Adrenal gland (tissue), 12 donors: ENCODE measurements around the gene ST6GALNAC3. TPM values are rescaled to one million over a fixed set of nuclear protein-coding genes. Genes with fewer than 3 reads are reported as not detected.

Experiments
- DNase-seq, 7 donors: peaks; one replicate each; pipeline ENCODE4 v3.0.0-alpha.2; 2019 to 2020
- H3K27ac ChIP-seq, 5 donors: fragments of 200-600 bp; sonication (generic) in 4 of 5; 1 replicate in 3 of 5; 2 replicates in 2 of 5; pipeline versions ENCODE4 v1.5.1 to v1.8.0; 2016 to 2020; ENCODE audit warnings: mild to moderate bottlenecking in 1 of 5
- H3K27me3 ChIP-seq: fragments of 200-600 bp; 2 replicates; pipeline ENCODE4 v1.8.0; 2021
- H3K36me3 ChIP-seq, 2 donors: fragments of 200-600 bp; replicated peaks in 1 of 2; 1 replicate in 1 of 2; 2 replicates in 1 of 2; pipeline versions ENCODE4 v1.5.1 to v1.8.0; 2018 to 2022
- H3K4me1 ChIP-seq, 2 donors: fragments of 200-600 bp; replicated peaks in 1 of 2; 1 replicate in 1 of 2; 2 replicates in 1 of 2; pipeline versions ENCODE4 v1.5.1 to v1.8.0; 2018 to 2021
- H3K4me3 ChIP-seq, 4 donors: fragments of 200-600 bp; sonication (generic) in 3 of 4; one replicate each; pipeline ENCODE4 v1.5.1; 2016 to 2018
- H3K9me3 ChIP-seq, 3 donors: fragments of 200-600 bp; sonication (generic) in 1 of 3; replicated peaks in 1 of 3; 1 replicate in 2 of 3; 2 replicates in 1 of 3; pipeline versions ENCODE4 v1.5.1 to v1.8.0; 2016 to 2021
- CTCF ChIP-seq, 6 experiments: fragments of 450-650 bp in 4 of 6; fragments of 200-600 bp in 2 of 6; sonication (generic) in 1 of 6; IDR thresholded peaks; 1 replicate in 5 of 6; 2 replicates in 1 of 6; pipeline versions ENCODE4 v1.5.1 to v1.8.0; 2016 to 2021; ENCODE audit warnings: antibody characterized with exemption in 6 of 6, mild to moderate bottlenecking in 2 of 6, moderate library complexity in 1 of 6
- POLR2A ChIP-seq, 2 donors: fragments of 450-650 bp; IDR thresholded peaks; one replicate each; pipeline ENCODE4 v1.6.1; 2017; ENCODE audit warnings: antibody characterized with exemption in 2 of 2, mild to moderate bottlenecking in 2 of 2, moderate library complexity in 1 of 2
- WGBS, 4 donors: extraction: QIAGEN DNeasy Blood & Tissue Kit in 2 of 4; methylation state at CpG; one replicate each; pipeline versions ENCODE4 v1.1.5 to v1.1.7; 2013 to 2017; 5-methylcytosine and 5-hydroxymethylcytosine counted together
- intact Hi-C, 2 donors: fragments of 100-400 bp; cut with DNase I; formaldehyde crosslinking; loops; one replicate each; pipeline versions ENCODE4 v1.14.1 to v1.15.0; 2022 to 2023
- polyA plus RNA-seq, 3 donors: library from polyadenylated mRNA; stranded (reverse); fragments of 200-250 nt in 2 of 3; fragments of 350-450 nt in 1 of 3; fragmentation: Illumina TruSeq in 1 of 3; extraction: RNeasy Lipid Tissue Mini Kit (QIAGEN cat#74804) in 1 of 3; gene quantifications; one replicate each; pipeline ENCODE4 v1.2.3, GENCODE V29; 2013 to 2014
- total RNA-seq, 9 donors: library from RNA; depleted of rRNA in 4 of 9; stranded (reverse); fragments of >200 nt in 4 of 9; fragments of 120-200 nt in 1 of 9; fragmentation: NEBNext Ultra II Directional in 1 of 9; extraction: Animal tissue kit (Norgen Biotek cat#: 25700) in 1 of 9; gene quantifications; one replicate each; pipeline versions ENCODE4 v1.1.0 to v1.2.4, GENCODE V29; 2013 to 2023
- donor health status: healthy with polysubstance abuse.
- donor health status: Bipolar disorder and iron deficiency.
- donor health status: DM: yes; HTN: yes; CAD: no.
- donor health status: DM: no; HTN: no; CAD: no.
- donor health status: DM: no; HTN: no; CAD: no.
- donor health status: DM: yes; HTN: yes; CAD: no.

Gene ST6GALNAC3
- total and polyA plus RNA-seq, 12 donors = 1.4 to 11.5 (median 5.9) TPM

- no peaks in the 10 kb centered on the region for H3K9me3 ChIP-seq
- no peak overlapping the region for H3K4me3 ChIP-seq
- no peaks in the 10 kb centered on the region for H3K36me3 ChIP-seq
- 81 to 88% (median 84%) methylated on average over 2 of the region's 2 CpGs for WGBS, 4 donors
- H3K27me3 ChIP-seq = no peaks in the 10 kb centered on the region
- intact Hi-C loops = loop anchor here in 1 of 2 donors (10.0 kb wide), 1 partner anchor 986 kb away; no protein-coding TSS in a partner anchor
- no peaks in the 10 kb centered on the region for H3K4me1 ChIP-seq
- TF ChIP-seq POLR2A (IDR thresholded peaks at IDR 0.05) = no peak
- TF ChIP-seq CTCF (IDR thresholded peaks at IDR 0.05) = no peak
- H3K27ac ChIP-seq = no peak overlapping the region
- no peak for DNase-seq
These were observed 73.9 kb downstream of the ST6GALNAC3 start for GRCh38 chr1:76148460-76148859.

GRCh38 chr1:76153841-76154205 lies 79.3 kb downstream of the ST6GALNAC3 start:
- DNase-seq = peak in 1 of 7 donors; percentile 24
- 52 to 77% (median 58%) methylated on average over 7 to 8 of the region's 8 CpGs for WGBS, 4 donors
- no peak overlapping the region for H3K27ac ChIP-seq
- intact Hi-C loops = loop anchor here in 1 of 2 donors (5.0 kb wide), 1 partner anchor 693 kb away; no protein-coding TSS in a partner anchor
- no peak for TF ChIP-seq CTCF (IDR thresholded peaks at IDR 0.05)
- no peak for TF ChIP-seq POLR2A (IDR thresholded peaks at IDR 0.05)
- H3K4me1 ChIP-seq = peaks cover 5 to 8% of the 10 kb centered on the region in 2 donors
- no peaks in the 10 kb centered on the region for H3K9me3 ChIP-seq
- H3K4me3 ChIP-seq = no peak overlapping the region
- H3K36me3 ChIP-seq = no peaks in the 10 kb centered on the region
- no peaks in the 10 kb centered on the region for H3K27me3 ChIP-seq

GRCh38 chr1:76154206-76154956 lies 79.8 kb downstream of the ST6GALNAC3 start:
- H3K36me3 ChIP-seq = no peaks in the 10 kb centered on the region
- H3K27ac ChIP-seq = peak overlapping the region in 1 of 5 donors; percentile 33
- peaks cover 5 to 8% of the 10 kb centered on the region in 2 donors for H3K4me1 ChIP-seq
- H3K27me3 ChIP-seq = no peaks in the 10 kb centered on the region
- peak; percentile 68 to 92 (median 78) for DNase-seq
- 8 to 15% (median 10%) methylated on average over 15 to 17 of the region's 17 CpGs for WGBS, 4 donors
- intact Hi-C loops = loop anchor here in 1 of 2 donors (5.0 kb wide), 1 partner anchor 693 kb away; no protein-coding TSS in a partner anchor
- peak; percentile 85 to 97 (median 90) for TF ChIP-seq CTCF (IDR thresholded peaks at IDR 0.05)
- no peak for TF ChIP-seq POLR2A (IDR thresholded peaks at IDR 0.05)
- H3K4me3 ChIP-seq = peak overlapping the region in 3 of 4 donors; percentile 33 to 51 (median 40)
- H3K9me3 ChIP-seq = no peaks in the 10 kb centered on the region

GRCh38 chr1:76156987-76157386 lies 82.4 kb downstream of the ST6GALNAC3 start:
- no peak for TF ChIP-seq CTCF (IDR thresholded peaks at IDR 0.05)
- no peak for TF ChIP-seq POLR2A (IDR thresholded peaks at IDR 0.05)
- no peak for DNase-seq
- H3K9me3 ChIP-seq = no peaks in the 10 kb centered on the region
- intact Hi-C loops = no loop called here
- no peak overlapping the region for H3K4me3 ChIP-seq
- no peaks in the 10 kb centered on the region for H3K36me3 ChIP-seq
- no peak overlapping the region for H3K27ac ChIP-seq
- H3K4me1 ChIP-seq = peaks cover 5 to 8% of the 10 kb centered on the region in 2 donors
- no peaks in the 10 kb centered on the region for H3K27me3 ChIP-seq
- WGBS, 4 donors = 85 to 95% (median 89%) methylated on average over 4 of the region's 4 CpGs
